Type B pancreatic cell (in vitro differentiated cells): ENCODE results near the gene CWC27. TPM values are rescaled to one million over a fixed set of nuclear protein-coding genes. Genes with fewer than 3 reads are reported as not detected.

ENCODE experiments used
- DNase-seq: peaks from one replicate; pipeline ENCODE4 v3.0.0; 2021; ENCODE audit warnings: mixed read lengths; ENCODE audit not compliant: unreplicated experiment; ENCODE audit errors: extremely low spot score
- H3K27ac Mint-ChIP-seq: 2 replicates; pipeline ENCODE4 v1.8.0; 2021; ENCODE audit warnings: mild to moderate bottlenecking, mixed read lengths
- H3K27me3 Mint-ChIP-seq: 2 replicates; pipeline ENCODE4 v1.8.0; 2021; ENCODE audit warnings: mixed read lengths
- H3K36me3 Mint-ChIP-seq: 2 replicates; pipeline ENCODE4 v1.8.0; 2021; ENCODE audit warnings: mixed read lengths
- H3K4me1 Mint-ChIP-seq: one replicate; pipeline ENCODE4 v1.8.0; 2021; ENCODE audit warnings: mixed read lengths; ENCODE audit not compliant: unreplicated experiment
- H3K4me3 Mint-ChIP-seq: 2 replicates; pipeline ENCODE4 v1.8.0; 2021; ENCODE audit warnings: mild to moderate bottlenecking, mixed read lengths
- H3K9me3 Mint-ChIP-seq: 2 replicates; pipeline ENCODE4 v1.8.0; 2021; ENCODE audit warnings: mixed read lengths
- CTCF ChIP-seq: fragments of 200-600 bp; sonication (generic); conservative IDR thresholded peaks from 2 replicates; pipeline ENCODE4 v1.5.0; 2021; ENCODE audit warnings: antibody characterized with exemption, mild to moderate bottlenecking
- total RNA-seq: library from RNA; stranded (reverse); gene quantifications from 2 replicates; pipeline ENCODE4 v1.2.1, GENCODE V29; 2021; ENCODE audit warnings: low replicate concordance

The CWC27 gene
- total RNA-seq, 1 donor from 2014 or later: 32.0 TPM

DNA sequence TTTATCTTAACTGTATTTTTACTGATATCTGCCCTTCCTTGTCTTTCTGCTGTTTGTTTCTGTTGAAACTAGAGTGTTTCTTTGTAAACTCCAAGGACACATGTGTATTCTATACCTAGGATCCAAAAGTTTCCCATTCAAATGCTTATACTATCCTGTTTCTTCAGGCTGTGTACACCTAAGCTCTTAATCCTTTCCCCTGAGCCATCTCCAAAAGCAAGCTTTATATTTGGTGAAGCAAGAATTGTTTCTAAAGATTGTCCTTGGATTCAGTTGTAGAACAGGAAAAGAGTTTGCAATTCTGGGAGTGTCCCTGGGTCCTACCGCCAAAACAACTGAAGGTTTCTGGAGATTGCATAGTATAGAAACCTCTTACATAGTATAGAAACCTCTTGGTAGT lies 65.9 kb downstream of the CWC27 start:
- no peak overlapping the region for H3K4me3 Mint-ChIP-seq
- no peaks in the 10 kb centered on the region for H3K4me1 Mint-ChIP-seq
- H3K9me3 Mint-ChIP-seq: no peaks in the 10 kb centered on the region
- peaks cover 6% of the 10 kb centered on the region for H3K36me3 Mint-ChIP-seq
- no peak for DNase-seq
- no peak overlapping the region for H3K27ac Mint-ChIP-seq
- TF ChIP-seq CTCF: no peak
- no peaks in the 10 kb centered on the region for H3K27me3 Mint-ChIP-seq

- DNase-seq: no peak
- no peaks in the 10 kb centered on the region for H3K27me3 Mint-ChIP-seq
- no peak overlapping the region for H3K27ac Mint-ChIP-seq
- no peak for TF ChIP-seq CTCF
- no peaks in the 10 kb centered on the region for H3K4me1 Mint-ChIP-seq
- H3K36me3 Mint-ChIP-seq: peaks cover 9% of the 10 kb centered on the region
- no peak overlapping the region for H3K4me3 Mint-ChIP-seq
- H3K9me3 Mint-ChIP-seq: no peaks in the 10 kb centered on the region
These were observed 66.5 kb downstream of the CWC27 start for GRCh38 chr5:64835266-64835665.

- TF ChIP-seq CTCF: no peak
- Mint-ChIP-seq H3K4me1 (no peaks in the 10 kb centered on the region), H3K36me3 (peaks cover 19% of the 10 kb centered on the region), H3K27me3 (no peaks in the 10 kb centered on the region), H3K27ac (no peak overlapping the region), H3K9me3 (no peaks in the 10 kb centered on the region), H3K4me3 (no peak overlapping the region)
- no peak for DNase-seq
These were observed 67.5 kb downstream of the CWC27 start for GRCh38 chr5:64836190-64836755.

DNA sequence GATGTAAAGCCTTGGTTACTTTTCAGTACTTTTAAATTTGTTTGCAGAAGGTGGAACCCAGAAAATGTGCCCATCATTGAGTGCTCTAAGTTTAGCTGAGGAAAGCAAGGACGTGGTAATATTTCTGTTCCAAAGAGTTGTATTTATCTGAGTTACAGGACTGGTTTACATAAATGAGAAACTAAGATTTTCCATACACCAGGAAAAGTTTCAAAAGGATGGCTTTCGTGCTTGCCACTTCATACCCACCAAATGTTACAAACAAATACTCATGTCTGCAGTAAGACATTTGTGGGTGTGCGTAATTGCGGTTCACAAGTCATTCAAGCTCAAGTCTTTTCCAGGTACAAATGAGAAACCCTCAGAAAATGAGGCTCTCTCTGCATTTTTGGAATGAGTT lies 68.1 kb downstream of the CWC27 start:
- Mint-ChIP-seq H3K4me3 (no peak overlapping the region), H3K27me3 (no peaks in the 10 kb centered on the region), H3K9me3 (no peaks in the 10 kb centered on the region), H3K27ac (no peak overlapping the region), H3K36me3 (peaks cover 21% of the 10 kb centered on the region), H3K4me1 (no peaks in the 10 kb centered on the region)
- no peak for TF ChIP-seq CTCF
- DNase-seq: no peak

DNA sequence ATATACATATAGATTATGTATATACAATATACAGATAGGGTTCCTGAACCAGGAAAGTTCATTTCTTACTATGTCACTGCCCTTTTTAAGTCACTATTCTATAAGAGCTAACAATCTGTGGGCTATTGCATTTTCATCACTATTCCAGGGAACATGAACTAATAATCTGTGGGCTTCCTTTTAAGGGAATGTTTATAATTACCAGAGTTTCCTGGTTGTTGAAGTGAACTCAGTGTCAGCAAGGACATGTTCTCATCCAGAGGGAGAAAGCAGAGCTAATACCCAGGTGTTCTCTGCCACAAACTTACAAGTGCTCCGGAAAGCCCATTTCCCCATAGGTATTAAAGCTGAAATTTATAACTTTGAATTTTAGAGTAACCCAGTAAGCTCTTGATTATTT lies 69.6 kb downstream of the CWC27 start:
- no peak for TF ChIP-seq CTCF
- no peaks in the 10 kb centered on the region for H3K9me3 Mint-ChIP-seq
- H3K36me3 Mint-ChIP-seq: peaks cover 26% of the 10 kb centered on the region
- no peak overlapping the region for H3K27ac Mint-ChIP-seq
- H3K4me1 Mint-ChIP-seq: no peaks in the 10 kb centered on the region
- no peak for DNase-seq
- H3K27me3 Mint-ChIP-seq: no peaks in the 10 kb centered on the region
- no peak overlapping the region for H3K4me3 Mint-ChIP-seq

DNA sequence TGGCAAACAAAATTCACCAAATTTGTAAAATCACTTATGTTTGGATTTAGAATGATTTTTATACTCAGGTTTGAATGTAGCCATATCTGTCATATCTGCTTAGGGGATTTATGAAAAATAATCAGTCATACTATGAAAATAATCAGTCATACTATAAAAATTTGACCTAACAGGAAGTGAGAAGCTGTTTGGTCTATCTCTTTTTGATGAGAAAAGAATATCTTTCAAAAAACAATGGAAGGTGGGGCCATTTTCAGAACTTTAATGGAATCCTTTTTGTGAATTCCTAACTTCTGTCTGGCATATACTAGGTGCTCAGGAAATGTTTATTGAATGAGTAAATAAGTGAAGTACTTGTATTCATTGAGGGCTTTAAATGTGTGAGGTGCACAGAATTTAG lies 70.1 kb downstream of the CWC27 start:
- Mint-ChIP-seq H3K4me3 (no peak overlapping the region), H3K4me1 (no peaks in the 10 kb centered on the region), H3K27ac (no peak overlapping the region), H3K27me3 (no peaks in the 10 kb centered on the region), H3K36me3 (peaks cover 28% of the 10 kb centered on the region), H3K9me3 (no peaks in the 10 kb centered on the region)
- no peak for TF ChIP-seq CTCF
- no peak for DNase-seq
